ENCODE results near the gene TCF7L2.

The TCF7L2 gene

DNA sequence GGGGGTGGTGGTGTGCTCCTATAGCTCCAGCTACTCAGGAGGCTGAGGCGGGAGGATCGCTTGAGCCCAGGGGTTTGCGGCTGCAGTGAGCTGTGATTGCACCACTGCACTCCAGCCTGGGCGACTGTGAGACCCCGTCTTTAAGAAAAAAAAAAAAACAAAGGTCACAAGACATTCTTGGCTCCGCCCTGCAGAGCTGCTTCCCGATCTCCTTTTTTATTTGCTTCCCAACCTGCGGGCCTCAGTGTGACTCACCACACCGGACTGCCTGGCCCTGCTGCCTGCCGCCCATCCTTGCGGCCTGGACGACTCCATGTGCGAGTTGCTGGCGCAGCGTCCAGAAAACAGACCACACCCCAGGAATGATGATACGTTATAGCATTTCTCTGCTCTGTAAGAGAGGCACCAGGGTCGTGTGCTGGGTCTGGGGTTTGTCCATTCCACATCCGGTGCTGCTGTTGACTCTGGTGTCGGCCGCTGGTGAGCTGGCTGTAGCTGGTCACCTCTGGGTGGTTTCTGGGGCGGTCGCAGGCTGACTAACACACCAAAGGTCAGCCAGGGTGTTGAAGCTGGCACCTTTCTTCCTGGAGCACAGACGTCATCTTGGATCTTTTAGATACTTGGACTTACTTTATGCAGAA lies 123.6 kb downstream of the TCF7L2 start:
- TF ChIP-seq SIN3A (IDR thresholded peaks at IDR 0.05; ENCODE audit: borderline replicate concordance, insufficient read depth, low read length) (no peak), TAF1 (IDR thresholded peaks at IDR 0.05; ENCODE audit: borderline replicate concordance, insufficient read depth, low read length) (no peak), FOXP2 (optimal IDR thresholded peaks at IDR 0.05; ENCODE audit: borderline replicate concordance, extremely low read depth, extremely low read length, insufficient read depth) (peak; percentile 89), POLR2AphosphoS5 (IDR thresholded peaks at IDR 0.05; ENCODE audit: low read depth, low read length) (peak; percentile 14; the same call in 1 of the 2 replicates)
- TF ChIP-seq, protein P1, sequence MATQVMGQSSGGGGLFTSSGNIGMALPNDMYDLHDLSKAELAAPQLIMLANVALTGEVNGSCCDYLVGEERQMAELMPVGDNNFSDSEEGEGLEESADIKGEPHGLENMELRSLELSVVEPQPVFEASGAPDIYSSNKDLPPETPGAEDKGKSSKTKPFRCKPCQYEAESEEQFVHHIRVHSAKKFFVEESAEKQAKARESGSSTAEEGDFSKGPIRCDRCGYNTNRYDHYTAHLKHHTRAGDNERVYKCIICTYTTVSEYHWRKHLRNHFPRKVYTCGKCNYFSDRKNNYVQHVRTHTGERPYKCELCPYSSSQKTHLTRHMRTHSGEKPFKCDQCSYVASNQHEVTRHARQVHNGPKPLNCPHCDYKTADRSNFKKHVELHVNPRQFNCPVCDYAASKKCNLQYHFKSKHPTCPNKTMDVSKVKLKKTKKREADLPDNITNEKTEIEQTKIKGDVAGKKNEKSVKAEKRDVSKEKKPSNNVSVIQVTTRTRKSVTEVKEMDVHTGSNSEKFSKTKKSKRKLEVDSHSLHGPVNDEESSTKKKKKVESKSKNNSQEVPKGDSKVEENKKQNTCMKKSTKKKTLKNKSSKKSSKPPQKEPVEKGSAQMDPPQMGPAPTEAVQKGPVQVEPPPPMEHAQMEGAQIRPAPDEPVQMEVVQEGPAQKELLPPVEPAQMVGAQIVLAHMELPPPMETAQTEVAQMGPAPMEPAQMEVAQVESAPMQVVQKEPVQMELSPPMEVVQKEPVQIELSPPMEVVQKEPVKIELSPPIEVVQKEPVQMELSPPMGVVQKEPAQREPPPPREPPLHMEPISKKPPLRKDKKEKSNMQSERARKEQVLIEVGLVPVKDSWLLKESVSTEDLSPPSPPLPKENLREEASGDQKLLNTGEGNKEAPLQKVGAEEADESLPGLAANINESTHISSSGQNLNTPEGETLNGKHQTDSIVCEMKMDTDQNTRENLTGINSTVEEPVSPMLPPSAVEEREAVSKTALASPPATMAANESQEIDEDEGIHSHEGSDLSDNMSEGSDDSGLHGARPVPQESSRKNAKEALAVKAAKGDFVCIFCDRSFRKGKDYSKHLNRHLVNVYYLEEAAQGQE (IDR thresholded peaks at IDR 0.05; ENCODE audit: insufficient read depth in 1 of 2, low read depth in 2 of 2, low read length in 2 of 2) = no peak

DNA sequence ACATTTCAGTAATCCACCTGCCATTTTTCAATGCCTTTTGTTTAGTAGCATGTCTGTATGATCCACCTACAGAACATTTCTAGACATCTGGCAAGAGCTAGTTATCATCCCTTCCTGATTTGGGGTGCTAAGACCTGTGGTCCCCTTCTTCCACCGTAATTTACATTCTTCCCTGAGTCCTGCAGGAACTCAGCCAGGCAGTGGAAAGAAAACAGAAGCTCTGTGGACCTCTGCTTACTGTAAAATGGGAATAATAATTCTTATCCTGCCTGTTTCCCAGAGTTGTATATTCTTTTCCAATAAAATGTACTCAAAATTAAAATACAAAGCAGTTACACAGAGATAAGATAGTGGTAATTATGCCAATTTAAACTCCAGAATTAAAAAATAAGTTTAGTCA lies 126.9 kb downstream of the TCF7L2 start:
- TF ChIP-seq TAF1 (IDR thresholded peaks at IDR 0.05; ENCODE audit: borderline replicate concordance, insufficient read depth, low read length) = no peak
- TF ChIP-seq, protein P1 (IDR thresholded peaks at IDR 0.05; ENCODE audit: insufficient read depth in 1 of 2, low read depth in 2 of 2, low read length in 2 of 2) = no peak

DNA sequence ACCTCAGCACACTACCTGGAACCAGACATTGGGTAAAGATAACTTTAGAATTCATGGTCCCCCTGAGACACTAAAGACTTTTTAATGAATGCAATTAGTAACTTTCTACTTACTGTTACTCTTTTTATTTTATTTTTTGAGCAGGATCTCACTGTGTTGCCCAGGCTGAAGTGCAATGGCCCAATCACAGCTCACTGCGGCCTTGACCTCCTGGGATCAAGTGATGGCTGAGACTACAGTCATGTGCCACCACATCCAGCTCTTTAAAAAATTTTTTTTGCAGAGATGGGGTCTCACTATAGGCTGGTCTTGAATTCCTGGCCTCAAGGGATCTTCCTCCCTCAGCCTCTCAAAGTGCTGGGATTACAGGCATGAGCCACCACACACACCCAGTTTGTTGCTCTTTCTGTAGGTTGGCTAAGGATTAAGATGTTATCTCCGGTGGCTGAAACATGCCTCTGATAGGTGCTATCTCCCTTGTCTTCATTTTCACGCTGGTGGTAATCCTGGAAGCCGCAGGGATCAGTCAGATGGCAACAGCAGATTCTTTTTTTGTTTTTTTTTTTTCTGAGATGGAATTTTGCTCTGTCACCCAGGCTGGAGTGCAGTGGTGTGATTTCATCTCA lies 128.3 kb downstream of the TCF7L2 start:
- TF ChIP-seq TAF1 (IDR thresholded peaks at IDR 0.05; ENCODE audit: borderline replicate concordance, insufficient read depth, low read length) = no peak
- no peak for TF ChIP-seq SIN3A (IDR thresholded peaks at IDR 0.05; ENCODE audit: borderline replicate concordance, insufficient read depth, low read length)
- TF ChIP-seq POLR2AphosphoS5 (IDR thresholded peaks at IDR 0.05; ENCODE audit: low read depth, low read length) = no peak
- TF ChIP-seq FOXP2 (optimal IDR thresholded peaks at IDR 0.05; ENCODE audit: borderline replicate concordance, extremely low read depth, extremely low read length, insufficient read depth) = no peak
- TF ChIP-seq, protein P1 (IDR thresholded peaks at IDR 0.05; ENCODE audit: insufficient read depth in 1 of 2, low read depth in 2 of 2, low read length in 2 of 2) = no peak

DNA sequence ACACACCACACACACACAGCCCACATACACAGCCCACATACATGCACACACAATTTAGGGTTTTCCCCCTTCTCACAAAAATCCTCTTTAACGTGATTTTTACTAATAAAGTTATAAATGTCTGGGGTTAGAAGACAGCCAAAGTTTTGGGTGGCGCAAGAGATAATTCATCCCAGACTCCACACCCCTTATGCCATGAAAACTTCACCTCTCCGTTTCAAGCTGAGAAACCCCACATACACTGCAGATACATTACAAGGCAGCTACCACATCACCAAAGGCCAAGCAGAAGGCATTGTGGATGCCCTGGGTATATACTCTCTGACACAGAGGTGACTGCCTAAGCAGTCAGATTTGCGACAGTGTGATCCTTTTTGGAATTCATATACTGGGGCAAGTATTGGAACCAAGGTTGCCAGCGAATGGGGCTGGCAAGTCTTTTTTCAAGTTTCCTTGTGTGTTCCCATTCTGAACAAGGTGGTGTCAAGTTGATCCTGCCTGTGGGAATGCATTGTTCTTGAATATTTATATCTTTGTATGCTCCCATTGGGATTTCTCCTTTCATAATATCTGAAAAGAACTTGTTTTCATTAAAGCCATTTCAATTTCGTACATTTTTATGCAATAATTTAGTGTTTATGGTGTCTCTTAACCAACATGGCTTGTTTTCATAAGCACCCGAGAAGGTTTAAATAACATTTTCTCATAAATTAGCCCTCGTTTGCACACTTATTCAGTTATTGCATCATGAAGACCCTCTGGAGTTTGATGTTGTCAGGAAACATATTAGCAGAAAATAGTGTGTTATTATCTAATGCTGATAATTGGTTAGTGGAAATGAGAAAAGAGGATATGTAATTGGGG lies 130.2 kb downstream of the TCF7L2 start:
- TF ChIP-seq SIN3A (IDR thresholded peaks at IDR 0.05; ENCODE audit: borderline replicate concordance, insufficient read depth, low read length) = no peak
- TF ChIP-seq FOXP2 (optimal IDR thresholded peaks at IDR 0.05; ENCODE audit: borderline replicate concordance, extremely low read depth, extremely low read length, insufficient read depth) = no peak

DNA sequence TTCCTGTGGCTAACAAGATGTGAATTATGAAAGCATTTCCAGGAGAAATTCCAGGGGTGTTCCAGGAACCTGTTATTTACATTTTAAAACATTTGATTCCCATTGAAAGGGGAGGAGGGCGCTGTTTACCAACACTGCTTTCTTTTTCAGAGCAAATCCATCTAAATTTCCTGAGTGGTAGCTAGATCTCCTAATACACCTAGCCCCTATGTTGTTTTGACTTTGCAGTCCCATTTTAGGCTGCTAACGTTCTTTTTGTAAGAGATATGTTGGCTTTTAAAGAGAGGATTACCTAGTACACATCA lies 130.8 kb downstream of the TCF7L2 start:
- TF ChIP-seq, protein P1 (IDR thresholded peaks at IDR 0.05; ENCODE audit: insufficient read depth in 1 of 2, low read depth in 2 of 2, low read length in 2 of 2) = no peak
- TF ChIP-seq FOXP2 (optimal IDR thresholded peaks at IDR 0.05; ENCODE audit: borderline replicate concordance, extremely low read depth, extremely low read length, insufficient read depth) (no peak), POLR2AphosphoS5 (IDR thresholded peaks at IDR 0.05; ENCODE audit: low read depth, low read length) (no peak), SIN3A (IDR thresholded peaks at IDR 0.05; ENCODE audit: borderline replicate concordance, insufficient read depth, low read length) (no peak), TAF1 (IDR thresholded peaks at IDR 0.05; ENCODE audit: borderline replicate concordance, insufficient read depth, low read length) (no peak)

All from PFSK-1 (cell line).